ENCODE data around the gene SMPD3. TPM values are rescaled to one million over a fixed set of nuclear protein-coding genes. Genes with fewer than 3 reads are reported as not detected.

Gene SMPD3
- total RNA-seq, 1 donor from 2014 or later = 5.6 TPM

DNA sequence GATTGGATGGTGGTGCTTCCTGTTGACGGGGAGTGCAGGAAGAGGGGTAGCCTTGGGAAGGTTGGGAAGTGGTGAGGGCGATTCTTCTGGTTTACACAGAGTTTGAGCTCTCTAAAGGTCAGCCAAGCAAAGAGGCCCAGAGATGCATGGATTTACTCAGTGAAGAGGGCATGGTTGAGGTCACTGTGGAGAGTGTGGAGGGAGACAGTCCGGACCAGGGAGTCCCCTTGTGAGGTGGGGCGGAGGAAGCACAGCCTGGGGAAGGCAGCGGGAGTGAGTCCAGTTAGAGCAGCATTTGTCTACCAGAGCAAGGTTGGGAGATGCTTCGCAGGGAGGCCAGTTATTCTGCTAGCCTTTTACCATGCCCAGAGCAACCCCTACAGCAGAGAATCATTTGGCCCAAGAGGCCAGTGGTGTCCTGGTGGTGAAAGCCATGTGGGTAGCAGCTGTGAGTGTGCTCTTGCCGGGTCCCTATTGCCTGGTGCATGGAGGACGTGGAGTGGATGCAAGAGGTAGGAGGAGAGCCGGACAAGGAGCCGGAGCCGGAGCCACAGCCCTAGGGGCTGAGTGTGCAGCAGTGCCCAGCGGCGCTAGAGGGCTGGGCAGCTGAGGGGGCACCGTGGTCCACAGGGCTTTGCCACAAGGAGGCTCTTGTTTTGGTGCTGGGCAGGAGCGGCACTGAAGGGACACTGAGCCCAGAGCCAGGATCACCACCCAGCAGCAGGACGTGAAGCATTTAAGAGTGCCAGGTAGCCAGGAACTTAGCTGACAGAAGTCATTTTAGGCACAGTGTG, 109.8 kb downstream of the SMPD3 start:
- H3K27me3 ChIP-seq = no peaks in the 10 kb centered on the region
- no peak for TF ChIP-seq CTCF (IDR thresholded peaks at IDR 0.05)
- H3K4me1 ChIP-seq = peaks cover 6% of the 10 kb centered on the region
- no peaks in the 10 kb centered on the region for H3K9me3 ChIP-seq
- intact Hi-C loops (cut with DNase I) = no loop called here
- DNase-seq = no peak
- H3K36me3 ChIP-seq = peaks cover 60% of the 10 kb centered on the region
- ATAC-seq = no peak
- no peak overlapping the region for H3K27ac ChIP-seq
- H3K4me3 ChIP-seq = no peak overlapping the region

GRCh38 chr16:68335175-68335574, 113.1 kb downstream of the SMPD3 start:
- Histone ChIP-seq H3K4me3 (no peak overlapping the region), H3K4me1 (peaks cover 27% of the 10 kb centered on the region), H3K36me3 (peaks cover 31% of the 10 kb centered on the region), H3K9me3 (no peaks in the 10 kb centered on the region), H3K27ac (no peak overlapping the region), H3K27me3 (no peaks in the 10 kb centered on the region)
- intact Hi-C loops (cut with DNase I) = no loop called here
- TF ChIP-seq CTCF (IDR thresholded peaks at IDR 0.05) = no peak
- ATAC-seq (no peak), DNase-seq (no peak)

- H3K27me3 ChIP-seq = no peaks in the 10 kb centered on the region
- H3K27ac ChIP-seq = peak overlapping the region; percentile 61
- ATAC-seq (peak; percentile 67), DNase-seq (no peak)
- H3K4me1 ChIP-seq = peaks cover 27% of the 10 kb centered on the region
- H3K36me3 ChIP-seq = peaks cover 5% of the 10 kb centered on the region
- no peaks in the 10 kb centered on the region for H3K9me3 ChIP-seq
- intact Hi-C loops (cut with DNase I) = no loop called here
- no peak overlapping the region for H3K4me3 ChIP-seq
- no peak for TF ChIP-seq CTCF (IDR thresholded peaks at IDR 0.05)
Measured at GRCh38 chr16:68332411-68333121, 115.7 kb downstream of the SMPD3 start.

GRCh38 chr16:68331879-68332410, 116.4 kb downstream of the SMPD3 start:
- H3K27me3 ChIP-seq = no peaks in the 10 kb centered on the region
- H3K27ac ChIP-seq = peak overlapping the region; percentile 61
- no peaks in the 10 kb centered on the region for H3K36me3 ChIP-seq
- peaks cover 27% of the 10 kb centered on the region for H3K4me1 ChIP-seq
- no peaks in the 10 kb centered on the region for H3K9me3 ChIP-seq
- intact Hi-C loops (cut with DNase I) = no loop called here
- ATAC-seq (no peak), DNase-seq (no peak)
- TF ChIP-seq CTCF (IDR thresholded peaks at IDR 0.05) = no peak
- no peak overlapping the region for H3K4me3 ChIP-seq

DNA sequence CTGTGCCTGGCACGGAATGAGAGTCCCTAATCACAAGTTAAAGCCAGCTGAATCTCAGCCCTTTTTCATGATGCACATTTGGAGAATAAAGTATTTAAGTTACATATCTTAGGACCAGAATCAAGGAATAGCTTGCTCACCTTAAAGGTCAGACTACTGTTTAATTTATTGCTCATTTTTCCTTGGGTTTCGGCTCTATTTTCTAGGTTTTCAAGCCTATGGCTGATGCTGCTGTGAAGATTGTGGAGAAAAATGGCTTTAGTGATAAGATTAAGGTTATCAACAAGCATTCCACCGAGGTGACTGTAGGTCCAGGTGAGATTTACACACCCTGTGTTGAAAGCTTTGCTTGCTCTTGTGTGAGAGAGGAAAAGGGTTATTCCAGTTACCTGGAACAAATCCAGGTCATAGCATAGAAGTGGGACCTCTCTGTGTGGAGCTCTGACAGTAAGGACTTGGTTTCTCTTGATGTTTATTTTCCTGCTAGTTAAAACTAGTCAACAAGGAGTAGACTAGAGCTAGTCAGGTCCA, 119.4 kb downstream of the SMPD3 start:
- no peaks in the 10 kb centered on the region for H3K27me3 ChIP-seq
- ATAC-seq (no peak), DNase-seq (no peak)
- H3K4me1 ChIP-seq = peaks cover 22% of the 10 kb centered on the region
- H3K27ac ChIP-seq = no peak overlapping the region
- intact Hi-C loops (cut with DNase I) = loop anchor here (5.0 kb wide), 1 partner anchor 67 kb away; the partner anchor contains the start of gene SLC7A6
- no peak for TF ChIP-seq CTCF (IDR thresholded peaks at IDR 0.05)
- peaks cover 11% of the 10 kb centered on the region for H3K36me3 ChIP-seq
- H3K9me3 ChIP-seq = no peaks in the 10 kb centered on the region
- H3K4me3 ChIP-seq = no peak overlapping the region
